ENCODE measurements around the gene ATG10. TPM values are rescaled to one million over a fixed set of nuclear protein-coding genes. Genes with fewer than 3 reads are reported as not detected.
"Not testable (repeated sequence)": the region's sequence is repeated elsewhere in the genome, so short reads cannot be mapped to it uniquely, and the experiment has no call there.

Gene ATG10
- total RNA-seq, 1 donor from 2014 or later: 4.3 TPM

DNA sequence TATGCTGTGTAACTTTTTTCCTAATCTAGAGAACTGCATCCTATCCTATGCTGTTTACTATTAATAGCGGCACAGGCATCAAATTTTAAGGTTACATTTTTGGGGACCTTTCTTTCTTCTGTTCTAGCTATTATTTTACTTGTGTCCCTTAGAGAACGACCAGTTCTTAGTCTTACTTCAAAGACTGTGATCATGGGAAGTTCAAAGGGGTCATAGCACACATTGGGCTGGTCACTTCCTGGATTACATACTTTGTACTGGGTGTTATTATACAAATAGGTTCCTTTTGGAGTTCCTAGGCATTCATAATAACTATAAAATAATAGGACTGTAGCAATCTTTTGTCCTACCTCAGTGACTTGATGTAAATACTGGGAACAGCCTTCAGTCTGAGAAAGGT is 297.5 kb downstream of the ATG10 start:
- not testable (repeated sequence) for H3K4me3 ChIP-seq (ENCODE audit: insufficient read depth, low read depth, low read length); H3K27me3 Mint-ChIP-seq (ENCODE audit: low read depth, unreplicated experiment); H2AFZ ChIP-seq (ENCODE audit: low read depth, low read length); H3K4me3 Mint-ChIP-seq (ENCODE audit: unreplicated experiment); H3K27ac Mint-ChIP-seq (ENCODE audit: unreplicated experiment); FAIRE-seq; H3K4me1 ChIP-seq (ENCODE audit: insufficient read depth, low read length); H3K79me2 ChIP-seq (ENCODE audit: insufficient read depth, low read length); H3K36me3 ChIP-seq (ENCODE audit: insufficient read depth, low read length); H3K27ac ChIP-seq (ENCODE audit: low read depth, low read length); H3K4me1 Mint-ChIP-seq (ENCODE audit: low read depth, unreplicated experiment); H3K4me2 ChIP-seq (ENCODE audit: low read length); DNase-seq (ENCODE audit: low read depth); H4K20me1 ChIP-seq (ENCODE audit: insufficient read depth, low read length); H3K9me3 Mint-ChIP-seq (ENCODE audit: unreplicated experiment); H3K9me3 ChIP-seq (ENCODE audit: insufficient read depth, low read depth, low read length); H3K27me3 ChIP-seq (ENCODE audit: insufficient read depth, low read length); H3K9ac ChIP-seq (ENCODE audit: low read length)
- peaks cover 29% of the 10 kb centered on the region for H3K36me3 Mint-ChIP-seq (ENCODE audit: low read depth, unreplicated experiment)

- not testable (repeated sequence) for H3K27me3 Mint-ChIP-seq (ENCODE audit: low read depth, unreplicated experiment); H2AFZ ChIP-seq (ENCODE audit: low read depth, low read length); H3K27me3 ChIP-seq (ENCODE audit: insufficient read depth, low read length); FAIRE-seq; H3K9ac ChIP-seq (ENCODE audit: low read length); H3K27ac ChIP-seq (ENCODE audit: low read depth, low read length); H4K20me1 ChIP-seq (ENCODE audit: insufficient read depth, low read length); DNase-seq (ENCODE audit: low read depth); H3K9me3 ChIP-seq (ENCODE audit: insufficient read depth, low read depth, low read length); H3K9me3 Mint-ChIP-seq (ENCODE audit: unreplicated experiment); H3K4me3 ChIP-seq (ENCODE audit: insufficient read depth, low read depth, low read length); H3K4me2 ChIP-seq (ENCODE audit: low read length); H3K4me3 Mint-ChIP-seq (ENCODE audit: unreplicated experiment)
- peaks cover 25% of the 10 kb centered on the region for H3K36me3 ChIP-seq (ENCODE audit: insufficient read depth, low read length)
- H3K4me1 Mint-ChIP-seq (ENCODE audit: low read depth, unreplicated experiment): peaks cover 18% of the 10 kb centered on the region
- peaks cover 23% of the 10 kb centered on the region for H3K79me2 ChIP-seq (ENCODE audit: insufficient read depth, low read length)
- H3K36me3 Mint-ChIP-seq (ENCODE audit: low read depth, unreplicated experiment): peaks cover 38% of the 10 kb centered on the region
- peak overlapping the region; percentile 41 for H3K27ac Mint-ChIP-seq (ENCODE audit: unreplicated experiment)
- H3K4me1 ChIP-seq (ENCODE audit: insufficient read depth, low read length): peaks cover 11% of the 10 kb centered on the region
These were observed 300.9 kb downstream of the ATG10 start for GRCh38 chr5:82272571-82273356.

GRCh38 chr5:82273426-82273825 is 301.6 kb downstream of the ATG10 start:
- H3K79me2 ChIP-seq (ENCODE audit: insufficient read depth, low read length): peaks cover 29% of the 10 kb centered on the region
- not testable (repeated sequence) for H3K4me3 Mint-ChIP-seq (ENCODE audit: unreplicated experiment); DNase-seq (ENCODE audit: low read depth); H3K9ac ChIP-seq (ENCODE audit: low read length); FAIRE-seq; H4K20me1 ChIP-seq (ENCODE audit: insufficient read depth, low read length); H3K27me3 ChIP-seq (ENCODE audit: insufficient read depth, low read length); H3K4me2 ChIP-seq (ENCODE audit: low read length); H3K4me3 ChIP-seq (ENCODE audit: insufficient read depth, low read depth, low read length); H3K27ac ChIP-seq (ENCODE audit: low read depth, low read length); H3K9me3 ChIP-seq (ENCODE audit: insufficient read depth, low read depth, low read length); H3K27me3 Mint-ChIP-seq (ENCODE audit: low read depth, unreplicated experiment); H3K9me3 Mint-ChIP-seq (ENCODE audit: unreplicated experiment); H2AFZ ChIP-seq (ENCODE audit: low read depth, low read length)
- H3K36me3 Mint-ChIP-seq (ENCODE audit: low read depth, unreplicated experiment): peaks cover 35% of the 10 kb centered on the region
- peaks cover 11% of the 10 kb centered on the region for H3K4me1 ChIP-seq (ENCODE audit: insufficient read depth, low read length)
- H3K36me3 ChIP-seq (ENCODE audit: insufficient read depth, low read length): peaks cover 25% of the 10 kb centered on the region
- peak overlapping the region; percentile 41 for H3K27ac Mint-ChIP-seq (ENCODE audit: unreplicated experiment)
- H3K4me1 Mint-ChIP-seq (ENCODE audit: low read depth, unreplicated experiment): peaks cover 18% of the 10 kb centered on the region

GRCh38 chr5:82274343-82275211 is 302.8 kb downstream of the ATG10 start:
- Mint-ChIP-seq H3K4me3 (ENCODE audit: unreplicated experiment) (no peak overlapping the region), H3K36me3 (ENCODE audit: low read depth, unreplicated experiment) (peaks cover 27% of the 10 kb centered on the region), H3K4me1 (ENCODE audit: low read depth, unreplicated experiment) (peaks cover 20% of the 10 kb centered on the region), H3K27me3 (ENCODE audit: low read depth, unreplicated experiment) (no peaks in the 10 kb centered on the region), H3K9me3 (ENCODE audit: unreplicated experiment) (no peaks in the 10 kb centered on the region), H3K27ac (ENCODE audit: unreplicated experiment) (no peak overlapping the region)
- Histone ChIP-seq H3K27me3 (ENCODE audit: insufficient read depth, low read length) (no peaks in the 10 kb centered on the region), H3K4me2 (ENCODE audit: low read length) (no peak overlapping the region), H3K36me3 (ENCODE audit: insufficient read depth, low read length) (peaks cover 25% of the 10 kb centered on the region), H3K79me2 (ENCODE audit: insufficient read depth, low read length) (peaks cover 29% of the 10 kb centered on the region), H4K20me1 (ENCODE audit: insufficient read depth, low read length) (peaks cover 9% of the 10 kb centered on the region), H3K4me1 (ENCODE audit: insufficient read depth, low read length) (peaks cover 11% of the 10 kb centered on the region), H3K4me3 (ENCODE audit: insufficient read depth, low read depth, low read length) (no peak overlapping the region), H3K9me3 (ENCODE audit: insufficient read depth, low read depth, low read length) (no peaks in the 10 kb centered on the region), H2AFZ (ENCODE audit: low read depth, low read length) (no peak overlapping the region), H3K27ac (ENCODE audit: low read depth, low read length) (no peak overlapping the region), H3K9ac (ENCODE audit: low read length) (no peak overlapping the region)
- no peak for DNase-seq (ENCODE audit: low read depth)
- TF ChIP-seq CTCF (IDR thresholded peaks at IDR 0.05; ENCODE audit: insufficient read depth, low read depth, low read length) (no peak), EZH2 (IDR thresholded peaks at IDR 0.05; ENCODE audit: insufficient read depth, low read length) (no peak)
- FAIRE-seq: no peak

Data from astrocyte (in vitro differentiated cells and primary cell).